GM23338 (cell line): Measurements from ENCODE around the gene MYO16.

Experiments used
- CREB1 ChIP-seq: fragments of 250-450 bp; sonication (Bioruptor Pico); IDR thresholded peaks from 2 replicates; pipeline ENCODE4 v1.5.0; 2020; ENCODE audit warnings: low read depth, mild to moderate bottlenecking, moderate library complexity
- CTCF ChIP-seq, 2 experiments: fragments of 200-600 bp in 1 of 2; sonication (generic) in 1 of 2; conservative IDR thresholded peaks; 2 replicates each; pipeline versions ENCODE4 v1.5.1 to v1.6.1; 2016 to 2017; ENCODE audit warnings: antibody characterized with exemption in 2 of 2, low read depth in 2 of 2, mild to moderate bottlenecking in 2 of 2, moderate library complexity in 1 of 2
- EZH2 ChIP-seq: fragments of 200-600 bp; sonication (generic); IDR thresholded peaks from one replicate; pipeline ENCODE4 v1.8.0; 2017; ENCODE audit warnings: antibody characterized with exemption, mild to moderate bottlenecking, low read depth; ENCODE audit not compliant: unreplicated experiment
- POLR2AphosphoS5 ChIP-seq: IDR thresholded peaks from 2 replicates; pipeline ENCODE4 v1.6.1; 2016; ENCODE audit warnings: antibody characterized with exemption, low read depth
- REST ChIP-seq: IDR thresholded peaks from one replicate; pipeline ENCODE4 v1.6.1; 2018; ENCODE audit warnings: antibody characterized with exemption; ENCODE audit not compliant: unreplicated experiment

GRCh38 chr13:108915634-108916512 lies 286.5 kb downstream of the MYO16 start:
- TF ChIP-seq CTCF (conservative IDR thresholded peaks at IDR 0.05; ENCODE audit: low read depth in 2 of 2) (no peak), REST (no peak), POLR2AphosphoS5 (no peak), CREB1 (CRISPR knock-in tag) (no peak), EZH2 (no peak)
